ENCODE measurements around the gene RAB10. TPM values are rescaled to one million over a fixed set of nuclear protein-coding genes. Genes with fewer than 3 reads are reported as not detected.

RAB10 gene
- total and polyA plus RNA-seq, 2 of the 4 experiments (the other 2 are of a cell fraction): 30.1 to 77.1 TPM

DNA sequence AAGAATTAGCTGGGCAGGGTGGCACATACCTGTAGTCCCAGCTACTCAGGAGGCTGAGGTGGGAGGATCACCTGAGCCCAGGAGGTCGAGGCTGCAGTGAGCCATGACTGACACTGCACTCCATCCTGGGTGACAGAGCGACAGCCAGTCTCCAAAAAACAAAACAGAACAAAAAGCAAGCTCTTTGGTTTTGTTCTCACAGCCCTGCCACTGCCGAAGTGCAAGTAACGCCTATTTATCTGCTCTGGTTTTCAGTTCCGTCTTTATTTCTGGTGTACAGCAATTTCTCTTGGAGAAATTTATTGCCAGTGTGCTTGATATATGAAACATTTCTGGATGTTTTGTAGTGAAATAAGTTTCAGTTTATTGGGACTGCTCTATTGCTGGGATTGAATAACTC lies 61.9 kb downstream of the RAB10 start:
- no peak overlapping the region for H4K5ac ChIP-seq (ENCODE audit: low read depth, low read length)
- H3K9ac ChIP-seq (ENCODE audit: low read depth, low read length): no peak overlapping the region
- dilution Hi-C loops (cut with HindIII; ENCODE audit: low sequenced_read_pairs, unreplicated experiment): no loop called here
- H4K20me1 ChIP-seq (ENCODE audit: insufficient read depth, low read length): peaks cover 58% of the 10 kb centered on the region
- H3K14ac ChIP-seq (replicated peaks; ENCODE audit: low read depth, low read length): no peak overlapping the region
- no peak overlapping the region for H2BK20ac ChIP-seq (ENCODE audit: low read depth, low read length)
- H3K4me2 ChIP-seq (ENCODE audit: low read depth, low read length): no peak overlapping the region
- no peak overlapping the region for H2AFZ ChIP-seq (replicated peaks; ENCODE audit: low read length, poor library complexity)
- intact Hi-C loops (cut with micrococcal nuclease): no loop called here
- WGBS, 2 experiments (ENCODE audit: extremely low coverage in 2 of 2, insufficient read length in 1 of 2): no CpG with 5 or more reads among the region's 5 CpGs
- peaks cover 8% of the 10 kb centered on the region for H3K36me3 ChIP-seq (ENCODE audit: control insufficient read depth, insufficient read depth, low read length)
- H2AK5ac ChIP-seq (ENCODE audit: low read depth, low read length): no peak overlapping the region
- H3K4me3 ChIP-seq (ENCODE audit: insufficient read depth, low read depth, low read length): no peak overlapping the region
- no peak overlapping the region for H3K56ac ChIP-seq (ENCODE audit: extremely low read depth, insufficient read depth, low read length)
- no peaks in the 10 kb centered on the region for H3K27me3 ChIP-seq (ENCODE audit: control insufficient read depth, insufficient read depth, low read length)
- H4K8ac ChIP-seq (ENCODE audit: low read depth in 2 of 2, low read length in 2 of 2): no peak overlapping the region
- ChIA-PET CTCF (no interaction called here), POLR2A (ENCODE audit: unreplicated experiment) (no interaction called here)
- in situ Hi-C loops (cut with MboI; ENCODE audit: low sequenced_read_pairs): no loop called here
- no peaks in the 10 kb centered on the region for H3K9me3 ChIP-seq (ENCODE audit: control insufficient read depth, insufficient read depth, low read length)
- no peak overlapping the region for H2AK9ac ChIP-seq (replicated peaks; ENCODE audit: low read depth, low read length, poor library complexity)
- no peak overlapping the region for H3K27ac ChIP-seq (ENCODE audit: insufficient read depth, low read length)
- H3K9me1 ChIP-seq (ENCODE audit: insufficient read depth, low read length): peaks cover 4% of the 10 kb centered on the region; the same call in 1 of the 2 replicates
- H2BK5ac ChIP-seq (ENCODE audit: low read depth, low read length, poor library complexity, severe bottlenecking): no peak overlapping the region
- no peak overlapping the region for H2BK15ac ChIP-seq (ENCODE audit: low read depth, low read length)
- TF ChIP-seq RFX5 (IDR thresholded peaks at IDR 0.05; ENCODE audit: low read depth, low read length) (no peak), POLR2A (IDR thresholded peaks at IDR 0.05; ENCODE audit: low read depth, low read length) (no peak), CEBPB (IDR thresholded peaks at IDR 0.05; ENCODE audit: low read depth, low read length) (no peak), BHLHE40 (IDR thresholded peaks at IDR 0.05; ENCODE audit: low read depth, low read length) (no peak), NFE2L2 (IDR thresholded peaks at IDR 0.05; ENCODE audit: low read depth, low read length) (no peak), CHD1 (IDR thresholded peaks at IDR 0.05; ENCODE audit: low read depth, low read length) (no peak), RCOR1 (IDR thresholded peaks at IDR 0.05; ENCODE audit: insufficient replicate concordance, low read length) (no peak), FOS (IDR thresholded peaks at IDR 0.05; ENCODE audit: low read depth, low read length) (no peak), MAFK (IDR thresholded peaks at IDR 0.05; ENCODE audit: low read depth, low read length) (no peak), RAD21 (IDR thresholded peaks at IDR 0.05; ENCODE audit: low read length) (no peak), MAZ (IDR thresholded peaks at IDR 0.05; ENCODE audit: borderline replicate concordance, low read depth, low read length) (no peak)
- TF ChIP-seq, protein P1, sequence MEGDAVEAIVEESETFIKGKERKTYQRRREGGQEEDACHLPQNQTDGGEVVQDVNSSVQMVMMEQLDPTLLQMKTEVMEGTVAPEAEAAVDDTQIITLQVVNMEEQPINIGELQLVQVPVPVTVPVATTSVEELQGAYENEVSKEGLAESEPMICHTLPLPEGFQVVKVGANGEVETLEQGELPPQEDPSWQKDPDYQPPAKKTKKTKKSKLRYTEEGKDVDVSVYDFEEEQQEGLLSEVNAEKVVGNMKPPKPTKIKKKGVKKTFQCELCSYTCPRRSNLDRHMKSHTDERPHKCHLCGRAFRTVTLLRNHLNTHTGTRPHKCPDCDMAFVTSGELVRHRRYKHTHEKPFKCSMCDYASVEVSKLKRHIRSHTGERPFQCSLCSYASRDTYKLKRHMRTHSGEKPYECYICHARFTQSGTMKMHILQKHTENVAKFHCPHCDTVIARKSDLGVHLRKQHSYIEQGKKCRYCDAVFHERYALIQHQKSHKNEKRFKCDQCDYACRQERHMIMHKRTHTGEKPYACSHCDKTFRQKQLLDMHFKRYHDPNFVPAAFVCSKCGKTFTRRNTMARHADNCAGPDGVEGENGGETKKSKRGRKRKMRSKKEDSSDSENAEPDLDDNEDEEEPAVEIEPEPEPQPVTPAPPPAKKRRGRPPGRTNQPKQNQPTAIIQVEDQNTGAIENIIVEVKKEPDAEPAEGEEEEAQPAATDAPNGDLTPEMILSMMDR (conservative IDR thresholded peaks at IDR 0.05; ENCODE audit: low read depth, low read length): no peak
- TF ChIP-seq, protein P2, sequence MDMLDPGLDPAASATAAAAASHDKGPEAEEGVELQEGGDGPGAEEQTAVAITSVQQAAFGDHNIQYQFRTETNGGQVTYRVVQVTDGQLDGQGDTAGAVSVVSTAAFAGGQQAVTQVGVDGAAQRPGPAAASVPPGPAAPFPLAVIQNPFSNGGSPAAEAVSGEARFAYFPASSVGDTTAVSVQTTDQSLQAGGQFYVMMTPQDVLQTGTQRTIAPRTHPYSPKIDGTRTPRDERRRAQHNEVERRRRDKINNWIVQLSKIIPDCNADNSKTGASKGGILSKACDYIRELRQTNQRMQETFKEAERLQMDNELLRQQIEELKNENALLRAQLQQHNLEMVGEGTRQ (IDR thresholded peaks at IDR 0.05; ENCODE audit: low read depth, low read length): no peak
- TF ChIP-seq, protein P3, sequence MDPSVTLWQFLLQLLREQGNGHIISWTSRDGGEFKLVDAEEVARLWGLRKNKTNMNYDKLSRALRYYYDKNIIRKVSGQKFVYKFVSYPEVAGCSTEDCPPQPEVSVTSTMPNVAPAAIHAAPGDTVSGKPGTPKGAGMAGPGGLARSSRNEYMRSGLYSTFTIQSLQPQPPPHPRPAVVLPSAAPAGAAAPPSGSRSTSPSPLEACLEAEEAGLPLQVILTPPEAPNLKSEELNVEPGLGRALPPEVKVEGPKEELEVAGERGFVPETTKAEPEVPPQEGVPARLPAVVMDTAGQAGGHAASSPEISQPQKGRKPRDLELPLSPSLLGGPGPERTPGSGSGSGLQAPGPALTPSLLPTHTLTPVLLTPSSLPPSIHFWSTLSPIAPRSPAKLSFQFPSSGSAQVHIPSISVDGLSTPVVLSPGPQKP (IDR thresholded peaks at IDR 0.05; ENCODE audit: borderline replicate concordance, low read depth, low read length): no peak
- H4K91ac ChIP-seq (ENCODE audit: insufficient read depth, low read depth, low read length): no peak overlapping the region
- DNase-seq (no peak), ATAC-seq (ENCODE audit: low read depth) (no peak)
- H3K18ac ChIP-seq (ENCODE audit: low read depth, low read length): no peak overlapping the region
- H3K79me1 ChIP-seq (ENCODE audit: low read depth in 1 of 2, low read length in 2 of 2): peaks cover 29 to 69% of the 10 kb centered on the region in 2 experiments
- no peak overlapping the region for H3K23ac ChIP-seq (ENCODE audit: low read depth, low read length)
- H3K4me1 ChIP-seq (ENCODE audit: control insufficient read depth, insufficient read depth, low read length): peaks cover 3% of the 10 kb centered on the region
- no peak overlapping the region for H2BK120ac ChIP-seq (ENCODE audit: low read depth, low read length)
- no TSS peak for BruUV-seq (replicated peaks)
- H3K4ac ChIP-seq (ENCODE audit: low read depth, low read length): no peak overlapping the region
